ENCODE data around the gene HNF1B.

DNA sequence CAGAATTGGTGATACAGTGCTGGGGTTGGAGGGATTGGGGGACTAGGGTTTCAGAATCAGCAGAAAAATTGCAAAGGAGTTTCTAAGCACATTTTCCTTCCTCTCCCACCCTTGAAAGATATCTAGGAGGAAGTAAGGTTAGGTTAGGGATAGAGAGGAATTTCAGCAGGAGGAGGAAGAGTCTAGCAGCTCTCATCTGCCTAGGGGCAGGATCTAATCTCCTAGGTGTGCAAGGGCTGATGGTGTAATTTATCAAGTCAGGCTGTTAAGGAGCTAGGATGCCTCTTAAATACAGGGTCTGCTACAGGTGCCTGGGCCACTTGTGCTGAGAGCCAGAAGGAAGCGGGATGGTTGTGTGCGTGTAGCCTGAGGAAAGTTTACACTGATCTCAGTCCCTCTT, 1.8 kb upstream of the HNF1B start:
- TF ChIP-seq EZH2 (IDR thresholded peaks at IDR 0.05) (no peak), POLR2AphosphoS5 (IDR thresholded peaks at IDR 0.05; ENCODE audit: borderline replicate concordance, low read depth, low read length) (no peak), FOXP2 (optimal IDR thresholded peaks at IDR 0.05; ENCODE audit: control extremely low read depth, extremely low read length, insufficient read depth) (no peak)
